ENCODE results near the gene NEDD4. TPM values are rescaled to one million over a fixed set of nuclear protein-coding genes. Genes with fewer than 3 reads are reported as not detected.

Gene NEDD4
- total and polyA plus RNA-seq, 2 of the 4 experiments (the other 2 are of a cell fraction), result 27.4 to 80.7 TPM

DNA sequence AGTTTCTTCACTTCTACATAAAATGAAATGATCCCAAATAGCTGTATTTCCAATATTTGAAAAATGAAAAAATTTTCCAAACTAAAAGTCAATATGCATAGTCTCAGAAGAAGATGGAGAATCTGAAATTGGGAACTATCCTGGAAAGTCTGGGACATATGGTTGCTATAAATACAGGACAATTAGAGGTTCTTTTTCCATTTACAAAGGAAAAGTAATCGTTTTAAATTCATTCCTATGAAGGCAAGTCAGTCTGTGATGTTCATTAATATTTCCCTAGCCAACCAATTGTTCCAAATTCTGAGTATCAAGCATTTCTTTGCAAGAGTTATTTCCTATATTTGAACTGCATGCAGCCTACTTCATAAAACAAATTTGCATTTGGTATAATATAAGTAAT lies 102.2 kb downstream of the NEDD4 start:
- no CpG with 5 or more reads among the region's 1 CpG for WGBS, 2 experiments (ENCODE audit: extremely low coverage in 2 of 2, insufficient read length in 1 of 2)
- Histone ChIP-seq H3K4me2 (ENCODE audit: low read depth, low read length) (no peak overlapping the region), H2BK5ac (ENCODE audit: low read depth, low read length, poor library complexity, severe bottlenecking) (no peak overlapping the region), H3K27me3 (ENCODE audit: control insufficient read depth, insufficient read depth, low read length) (no peaks in the 10 kb centered on the region), H3K27ac (ENCODE audit: insufficient read depth, low read length) (no peak overlapping the region), H3K79me1 (ENCODE audit: low read depth in 1 of 2, low read length in 2 of 2) (peaks cover 22 to 29% of the 10 kb centered on the region in 2 experiments), H3K4me3 (ENCODE audit: insufficient read depth, low read depth, low read length) (no peak overlapping the region), H3K56ac (ENCODE audit: extremely low read depth, insufficient read depth, low read length) (no peak overlapping the region), H3K23ac (ENCODE audit: low read depth, low read length) (no peak overlapping the region), H2BK120ac (ENCODE audit: low read depth, low read length) (no peak overlapping the region), H2AK5ac (ENCODE audit: low read depth, low read length) (no peak overlapping the region), H3K36me3 (ENCODE audit: control insufficient read depth, insufficient read depth, low read length) (no peaks in the 10 kb centered on the region), H3K4me1 (ENCODE audit: control insufficient read depth, insufficient read depth, low read length) (peaks cover 4% of the 10 kb centered on the region; the same call in 1 of the 2 replicates), H3K9ac (ENCODE audit: low read depth, low read length) (no peak overlapping the region), H3K9me3 (ENCODE audit: control insufficient read depth, insufficient read depth, low read length) (no peaks in the 10 kb centered on the region), H4K5ac (ENCODE audit: low read depth, low read length) (no peak overlapping the region), H4K91ac (ENCODE audit: insufficient read depth, low read depth, low read length) (no peak overlapping the region), H4K8ac (ENCODE audit: low read depth in 2 of 2, low read length in 2 of 2) (no peak overlapping the region), H2BK15ac (ENCODE audit: low read depth, low read length) (no peak overlapping the region), H3K4ac (ENCODE audit: low read depth, low read length) (no peak overlapping the region), H2BK20ac (ENCODE audit: low read depth, low read length) (no peak overlapping the region), H2AFZ (replicated peaks; ENCODE audit: low read length, poor library complexity) (no peak overlapping the region), H3K18ac (ENCODE audit: low read depth, low read length) (no peak overlapping the region), H2AK9ac (replicated peaks; ENCODE audit: low read depth, low read length, poor library complexity) (no peak overlapping the region), H3K14ac (replicated peaks; ENCODE audit: low read depth, low read length) (no peak overlapping the region), H3K9me1 (ENCODE audit: insufficient read depth, low read length) (no peaks in the 10 kb centered on the region), H4K20me1 (ENCODE audit: insufficient read depth, low read length) (no peaks in the 10 kb centered on the region; the same call in 1 of the 2 replicates)
- POLR2A ChIA-PET (ENCODE audit: unreplicated experiment), result no interaction called here
- TF ChIP-seq BHLHE40 (IDR thresholded peaks at IDR 0.05; ENCODE audit: low read depth, low read length), result no peak
- no peak for TF ChIP-seq FOS (IDR thresholded peaks at IDR 0.05; ENCODE audit: low read depth, low read length)
- TF ChIP-seq MAFK (IDR thresholded peaks at IDR 0.05; ENCODE audit: low read depth, low read length), result no peak
- no peak for TF ChIP-seq RFX5 (IDR thresholded peaks at IDR 0.05; ENCODE audit: low read depth, low read length)
- DNase-seq (no peak), ATAC-seq (ENCODE audit: low read depth) (no peak)
- CTCF ChIA-PET, result no interaction called here
- in situ Hi-C loops (cut with MboI; ENCODE audit: low sequenced_read_pairs) (no loop called here), intact Hi-C loops (cut with micrococcal nuclease) (no loop called here), dilution Hi-C loops (cut with HindIII; ENCODE audit: low sequenced_read_pairs, unreplicated experiment) (no loop called here)
- BruUV-seq (replicated peaks), result no TSS peak

Measured in IMR-90 (cell line).